Ovary (tissue), 3 donors: Measurements from ENCODE around the gene GPR108.

ENCODE experiments used
- CTCF ChIP-seq, 3 donors: fragments of 450-650 bp in 2 of 3; fragments of 200-600 bp in 1 of 3; IDR thresholded peaks; one replicate each; pipeline versions ENCODE4 v1.5.1 to v1.8.0; 2016 to 2022; ENCODE audit warnings: antibody characterized with exemption in 3 of 3, mild to moderate bottlenecking in 1 of 3
- POLR2A ChIP-seq: fragments of 450-650 bp; IDR thresholded peaks from one replicate; pipeline ENCODE4 v1.6.1; 2017; ENCODE audit warnings: antibody characterized with exemption, mild to moderate bottlenecking, moderate library complexity
- donor health status: DM: no; HTN: no; CAD: no.

DNA sequence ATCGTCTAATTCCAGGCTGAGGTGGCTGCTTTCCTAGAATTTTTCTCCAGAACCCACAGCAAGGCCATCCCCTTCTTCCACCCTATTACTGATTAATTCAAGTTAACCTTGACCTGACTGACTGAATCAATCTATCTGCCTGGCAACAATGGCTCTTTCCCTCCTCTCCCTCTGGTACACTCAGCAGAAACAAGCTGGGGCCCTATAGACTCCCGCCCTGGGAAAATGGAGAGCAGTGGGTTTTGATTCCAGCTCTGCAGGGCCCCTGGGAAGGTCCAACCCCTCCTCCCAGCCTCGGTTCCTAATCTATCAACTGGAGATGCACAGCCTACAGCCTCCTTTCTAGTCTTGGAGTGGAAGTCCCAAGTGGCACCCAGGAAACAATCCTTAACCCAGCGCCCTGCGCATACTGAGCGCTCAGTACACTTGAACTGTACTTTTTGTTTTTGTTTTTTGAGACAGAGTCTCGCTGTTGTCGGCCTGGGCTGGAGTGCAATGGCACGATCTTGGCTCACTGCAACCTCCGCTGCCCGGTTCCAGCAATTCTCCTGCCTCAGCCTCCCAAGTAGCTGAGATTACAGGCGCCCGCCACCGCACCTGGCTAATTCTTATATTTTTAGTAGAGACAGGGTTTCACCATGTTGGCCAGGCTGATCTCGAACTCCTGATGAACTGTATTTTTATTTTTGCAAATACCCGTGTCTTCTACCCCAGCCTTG, 11.7 kb downstream of the GPR108 start:
- TF ChIP-seq CTCF (IDR thresholded peaks at IDR 0.05), result no peak
- no peak for TF ChIP-seq POLR2A
